ENCODE data around the gene PDE6C.

DNA sequence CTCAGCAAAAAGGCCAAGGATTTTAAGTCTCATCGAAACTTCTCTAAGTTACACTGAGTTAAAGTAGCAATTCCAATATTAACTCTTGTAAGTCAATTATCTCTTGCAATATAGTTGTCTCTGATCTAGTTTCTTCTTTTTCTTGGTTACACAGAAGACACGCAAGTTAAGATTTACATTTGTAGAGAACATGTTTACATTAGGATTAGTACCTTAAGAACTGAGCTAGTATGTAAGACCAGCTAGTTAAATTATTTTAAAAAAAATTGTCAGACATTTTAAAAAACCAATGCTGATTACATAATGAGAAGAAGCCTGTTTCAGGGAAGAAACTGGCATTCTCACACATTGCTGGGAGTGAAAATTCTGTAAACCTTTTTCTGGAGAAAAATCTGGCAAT, 58.7 kb downstream of the PDE6C start:
- TF ChIP-seq, protein P1, sequence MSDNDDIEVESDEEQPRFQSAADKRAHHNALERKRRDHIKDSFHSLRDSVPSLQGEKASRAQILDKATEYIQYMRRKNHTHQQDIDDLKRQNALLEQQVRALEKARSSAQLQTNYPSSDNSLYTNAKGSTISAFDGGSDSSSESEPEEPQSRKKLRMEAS (IDR thresholded peaks at IDR 0.05) = no peak
- TF ChIP-seq EP300 (IDR thresholded peaks at IDR 0.05; ENCODE audit: borderline replicate concordance) = no peak
- no peak for TF ChIP-seq RAD21 (IDR thresholded peaks at IDR 0.05; ENCODE audit: low read depth)
- no peak for TF ChIP-seq YY1 (IDR thresholded peaks at IDR 0.05; ENCODE audit: low read depth)
- no peak for TF ChIP-seq FOXM1 (IDR thresholded peaks at IDR 0.05; ENCODE audit: borderline replicate concordance, low read depth)
- TF ChIP-seq, protein P2, sequence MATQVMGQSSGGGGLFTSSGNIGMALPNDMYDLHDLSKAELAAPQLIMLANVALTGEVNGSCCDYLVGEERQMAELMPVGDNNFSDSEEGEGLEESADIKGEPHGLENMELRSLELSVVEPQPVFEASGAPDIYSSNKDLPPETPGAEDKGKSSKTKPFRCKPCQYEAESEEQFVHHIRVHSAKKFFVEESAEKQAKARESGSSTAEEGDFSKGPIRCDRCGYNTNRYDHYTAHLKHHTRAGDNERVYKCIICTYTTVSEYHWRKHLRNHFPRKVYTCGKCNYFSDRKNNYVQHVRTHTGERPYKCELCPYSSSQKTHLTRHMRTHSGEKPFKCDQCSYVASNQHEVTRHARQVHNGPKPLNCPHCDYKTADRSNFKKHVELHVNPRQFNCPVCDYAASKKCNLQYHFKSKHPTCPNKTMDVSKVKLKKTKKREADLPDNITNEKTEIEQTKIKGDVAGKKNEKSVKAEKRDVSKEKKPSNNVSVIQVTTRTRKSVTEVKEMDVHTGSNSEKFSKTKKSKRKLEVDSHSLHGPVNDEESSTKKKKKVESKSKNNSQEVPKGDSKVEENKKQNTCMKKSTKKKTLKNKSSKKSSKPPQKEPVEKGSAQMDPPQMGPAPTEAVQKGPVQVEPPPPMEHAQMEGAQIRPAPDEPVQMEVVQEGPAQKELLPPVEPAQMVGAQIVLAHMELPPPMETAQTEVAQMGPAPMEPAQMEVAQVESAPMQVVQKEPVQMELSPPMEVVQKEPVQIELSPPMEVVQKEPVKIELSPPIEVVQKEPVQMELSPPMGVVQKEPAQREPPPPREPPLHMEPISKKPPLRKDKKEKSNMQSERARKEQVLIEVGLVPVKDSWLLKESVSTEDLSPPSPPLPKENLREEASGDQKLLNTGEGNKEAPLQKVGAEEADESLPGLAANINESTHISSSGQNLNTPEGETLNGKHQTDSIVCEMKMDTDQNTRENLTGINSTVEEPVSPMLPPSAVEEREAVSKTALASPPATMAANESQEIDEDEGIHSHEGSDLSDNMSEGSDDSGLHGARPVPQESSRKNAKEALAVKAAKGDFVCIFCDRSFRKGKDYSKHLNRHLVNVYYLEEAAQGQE (IDR thresholded peaks at IDR 0.05; ENCODE audit: low read depth) = no peak
- TF ChIP-seq TCF12 (IDR thresholded peaks at IDR 0.05; ENCODE audit: low read depth) = no peak
- no peak for TF ChIP-seq CREB1 (IDR thresholded peaks at IDR 0.05; ENCODE audit: low read depth)
- no peak for TF ChIP-seq TAF1 (IDR thresholded peaks at IDR 0.05; ENCODE audit: low read depth)
- TF ChIP-seq NFIC (IDR thresholded peaks at IDR 0.05) = no peak
- TF ChIP-seq CEBPB (IDR thresholded peaks at IDR 0.05) = no peak
- TF ChIP-seq TEAD4 (IDR thresholded peaks at IDR 0.05) = no peak

Measured in Ishikawa (cell line).